Measurements from ENCODE around the gene PAXX. TPM values are rescaled to one million over a fixed set of nuclear protein-coding genes. Genes with fewer than 3 reads are reported as not detected.

PAXX gene
- total RNA-seq, 3 donors from 2014 or later (not counting 1 experiment from before 2014, with no cell fraction given), result 161 to 188 (median 161) TPM

DNA sequence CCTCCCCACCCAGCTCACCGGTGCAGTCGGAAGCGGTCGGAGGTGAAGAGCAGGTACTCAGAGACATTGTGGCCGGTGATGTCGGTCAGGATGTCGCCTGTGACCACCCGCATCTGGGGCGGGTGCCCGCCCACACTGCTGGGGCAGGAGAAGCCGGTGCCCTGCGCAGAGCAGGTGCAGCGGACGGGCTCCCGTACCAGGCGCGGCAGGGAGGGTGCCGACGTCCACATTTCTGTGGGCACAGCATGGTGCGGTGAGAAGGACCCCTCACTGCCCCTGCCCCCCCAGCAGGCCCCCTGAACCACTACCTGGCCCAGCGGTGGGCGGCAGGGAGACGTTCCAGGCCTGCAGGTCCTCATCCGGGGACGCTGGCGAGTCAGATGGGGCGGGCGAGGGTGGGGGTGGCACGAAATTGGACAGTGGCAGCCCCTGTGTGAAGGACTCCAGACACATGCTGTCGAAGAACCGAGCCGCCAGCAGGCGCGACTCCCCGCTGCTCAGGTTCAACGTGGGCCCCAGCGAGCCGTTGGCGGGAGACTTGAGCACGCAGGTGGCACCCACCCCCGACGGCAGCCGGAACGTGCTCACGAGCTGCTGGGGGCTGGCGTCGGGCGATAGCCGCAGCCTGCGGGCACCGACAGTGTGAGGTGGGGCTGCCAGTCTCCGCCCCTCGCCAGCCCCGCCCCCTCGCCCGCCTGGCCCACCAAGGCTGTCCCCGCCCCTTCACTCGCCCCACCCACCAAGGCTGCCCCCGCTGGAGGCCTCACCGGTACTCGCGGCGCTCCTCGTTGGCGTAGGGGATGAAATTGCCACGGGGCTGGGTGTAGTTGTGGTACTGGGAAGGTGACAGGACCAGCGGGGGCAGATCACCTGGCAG, 20.7 kb downstream of the PAXX start:
- Mint-ChIP-seq H3K27ac (no peak overlapping the region), H3K4me1 (peaks cover 0 to 3% of the 10 kb centered on the region in 2 donors), H3K27me3 (ENCODE audit: low read depth in 2 of 2) (no peaks in the 10 kb centered on the region), H3K36me3 (no peaks in the 10 kb centered on the region), H3K4me3 (no peak overlapping the region), H3K9me3 (no peaks in the 10 kb centered on the region)
- H3K4me3 ChIP-seq (ENCODE audit: low read length), result no peak overlapping the region
- ATAC-seq (no peak), DNase-seq (no peak)
- peaks cover 72% of the 10 kb centered on the region for H3K36me3 ChIP-seq (ENCODE audit: control insufficient read depth, insufficient read depth, low read length)
- no peaks in the 10 kb centered on the region for H3K9me3 ChIP-seq (ENCODE audit: control insufficient read depth, insufficient read depth, low read length)
- H3K27me3 ChIP-seq (ENCODE audit: control insufficient read depth, insufficient read depth, low read length), result no peaks in the 10 kb centered on the region
- H3K4me1 ChIP-seq (ENCODE audit: control insufficient read depth, insufficient read depth, low read length), result no peaks in the 10 kb centered on the region
- H3K27ac ChIP-seq (ENCODE audit: low read length), result no peak overlapping the region
- intact Hi-C loops (cut with micrococcal nuclease), result no loop called here
- WGBS (ENCODE audit: insufficient coverage), result 96% methylated on average over 67 of the region's 67 CpGs
- TF ChIP-seq, protein P1, sequence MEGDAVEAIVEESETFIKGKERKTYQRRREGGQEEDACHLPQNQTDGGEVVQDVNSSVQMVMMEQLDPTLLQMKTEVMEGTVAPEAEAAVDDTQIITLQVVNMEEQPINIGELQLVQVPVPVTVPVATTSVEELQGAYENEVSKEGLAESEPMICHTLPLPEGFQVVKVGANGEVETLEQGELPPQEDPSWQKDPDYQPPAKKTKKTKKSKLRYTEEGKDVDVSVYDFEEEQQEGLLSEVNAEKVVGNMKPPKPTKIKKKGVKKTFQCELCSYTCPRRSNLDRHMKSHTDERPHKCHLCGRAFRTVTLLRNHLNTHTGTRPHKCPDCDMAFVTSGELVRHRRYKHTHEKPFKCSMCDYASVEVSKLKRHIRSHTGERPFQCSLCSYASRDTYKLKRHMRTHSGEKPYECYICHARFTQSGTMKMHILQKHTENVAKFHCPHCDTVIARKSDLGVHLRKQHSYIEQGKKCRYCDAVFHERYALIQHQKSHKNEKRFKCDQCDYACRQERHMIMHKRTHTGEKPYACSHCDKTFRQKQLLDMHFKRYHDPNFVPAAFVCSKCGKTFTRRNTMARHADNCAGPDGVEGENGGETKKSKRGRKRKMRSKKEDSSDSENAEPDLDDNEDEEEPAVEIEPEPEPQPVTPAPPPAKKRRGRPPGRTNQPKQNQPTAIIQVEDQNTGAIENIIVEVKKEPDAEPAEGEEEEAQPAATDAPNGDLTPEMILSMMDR (IDR thresholded peaks at IDR 0.05), result no peak

- no peak for DNase-seq
- intact Hi-C loops (cut with micrococcal nuclease), result no loop called here
- peaks cover 70% of the 10 kb centered on the region for H3K36me3 ChIP-seq (ENCODE audit: control insufficient read depth, insufficient read depth, low read length)
- TF ChIP-seq, protein P1 (IDR thresholded peaks at IDR 0.05), result no peak
- H3K4me1 Mint-ChIP-seq, result peaks cover 0 to 3% of the 10 kb centered on the region in 2 donors
- no peaks in the 10 kb centered on the region for H3K36me3 Mint-ChIP-seq
- WGBS (ENCODE audit: insufficient coverage), result 99% methylated on average over 17 of the region's 20 CpGs
- H3K4me3 ChIP-seq (ENCODE audit: low read length), result no peak overlapping the region
- no peak overlapping the region for H3K27ac ChIP-seq (ENCODE audit: low read length)
- H3K4me3 Mint-ChIP-seq, result no peak overlapping the region
- H3K27ac Mint-ChIP-seq, result no peak overlapping the region
- no peaks in the 10 kb centered on the region for H3K27me3 Mint-ChIP-seq (ENCODE audit: low read depth in 2 of 2)
- no peak for ATAC-seq
- no peaks in the 10 kb centered on the region for H3K9me3 ChIP-seq (ENCODE audit: control insufficient read depth, insufficient read depth, low read length)
- no peaks in the 10 kb centered on the region for H3K27me3 ChIP-seq (ENCODE audit: control insufficient read depth, insufficient read depth, low read length)
- no peaks in the 10 kb centered on the region for H3K4me1 ChIP-seq (ENCODE audit: control insufficient read depth, insufficient read depth, low read length)
- H3K9me3 Mint-ChIP-seq, result no peaks in the 10 kb centered on the region
Observed at GRCh38 chr9:137013571-137013940, 21.3 kb downstream of the PAXX start.

- ATAC-seq, result no peak
- 89% methylated on average over 23 of the region's 23 CpGs for WGBS (ENCODE audit: insufficient coverage)
Observed at GRCh38 chr9:137014166-137014565, 21.9 kb downstream of the PAXX start.

More at GRCh38 chr9:137014166-137014565, 21.9 kb downstream of the PAXX start:
- TF ChIP-seq, protein P1 (IDR thresholded peaks at IDR 0.05), result no peak
- Histone ChIP-seq H3K36me3 (ENCODE audit: control insufficient read depth, insufficient read depth, low read length) (peaks cover 75% of the 10 kb centered on the region), H3K4me3 (ENCODE audit: low read length) (no peak overlapping the region), H3K27ac (ENCODE audit: low read length) (no peak overlapping the region), H3K27me3 (ENCODE audit: control insufficient read depth, insufficient read depth, low read length) (no peaks in the 10 kb centered on the region), H3K4me1 (ENCODE audit: control insufficient read depth, insufficient read depth, low read length) (no peaks in the 10 kb centered on the region), H3K9me3 (ENCODE audit: control insufficient read depth, insufficient read depth, low read length) (no peaks in the 10 kb centered on the region)
- H3K4me1 Mint-ChIP-seq, result peaks cover 0 to 3% of the 10 kb centered on the region in 2 donors
- DNase-seq, result no peak
- H3K36me3 Mint-ChIP-seq, result no peaks in the 10 kb centered on the region
- no peaks in the 10 kb centered on the region for H3K9me3 Mint-ChIP-seq
- no peak overlapping the region for H3K27ac Mint-ChIP-seq
- intact Hi-C loops (cut with micrococcal nuclease), result no loop called here
- no peak overlapping the region for H3K4me3 Mint-ChIP-seq
- no peaks in the 10 kb centered on the region for H3K27me3 Mint-ChIP-seq (ENCODE audit: low read depth in 2 of 2)

All from natural killer cell (primary cell).